Panc1 (cell line): ENCODE measurements around the gene RCSD1. TPM values are rescaled to one million over a fixed set of nuclear protein-coding genes. Genes with fewer than 3 reads are reported as not detected.
A peak's percentile ranks its signal among the peaks of the same experiment; 100 is the strongest.

Experiments used
- ATAC-seq: fragments of 200-7000 bp; cut with Tn5 transposase; 2 replicates; pipeline ENCODE4 v1.9.1; 2020; ENCODE audit warnings: mild to moderate bottlenecking, moderate library complexity
- BruUV-seq: library from RNA; stranded (reverse); fragments of 400-500 nt; replicated peaks from 2 replicates; lab custom pipeline; 2021; lab: Mats Ljungman, UMichigan
- CTCF ChIA-PET: fragments of 300-600 bp; sonication (Branson Sonifier 250); formaldehyde crosslinking; loops from one replicate; lab custom pipeline; 2022; ENCODE audit warnings: antibody characterized with exemption; lab: Charles Lee
- POLR2A ChIA-PET: fragments of 300-600 bp; sonication (Branson Sonifier 250); formaldehyde crosslinking; loops from one replicate; lab custom pipeline; 2022; ENCODE audit warnings: antibody characterized with exemption; lab: Charles Lee
- DNase-seq: peaks from one replicate; pipeline ENCODE4 v3.0.0-alpha.2; 2010; ENCODE audit warnings: low read depth, low spot score
- H3K27ac ChIP-seq: 2 replicates; pipeline ENCODE4 v1.5.1; 2011; ENCODE audit warnings: mild to moderate bottlenecking, low read length, inconsistent platforms
- H3K27me3 ChIP-seq: fragments of 200-500 bp; sonication (Bioruptor generic); 2 replicates; pipeline ENCODE4 v1.6.0; 2014; ENCODE audit warnings: low read length, inconsistent platforms; ENCODE audit not compliant: control insufficient read depth, insufficient read depth
- H3K36me3 ChIP-seq: fragments of 200-500 bp; sonication (Bioruptor generic); 2 replicates; pipeline ENCODE4 v1.5.1; 2014; ENCODE audit warnings: inconsistent platforms, mild to moderate bottlenecking, low read length, moderate library complexity; ENCODE audit not compliant: control insufficient read depth, insufficient read depth
- H3K4me1 ChIP-seq: 2 replicates; pipeline ENCODE4 v1.5.1; 2011; ENCODE audit warnings: inconsistent platforms, mild to moderate bottlenecking, low read length, moderate library complexity; ENCODE audit not compliant: control insufficient read depth, insufficient read depth
- H3K4me3 ChIP-seq, 2 experiments: 2 replicates each; pipeline ENCODE4 v1.5.1; 2011 to 2012; ENCODE audit warnings: low read depth in 2 of 2, low read length in 2 of 2, mild to moderate bottlenecking in 2 of 2, inconsistent platforms in 1 of 2, moderate library complexity in 1 of 2
- H3K9me3 ChIP-seq: fragments of 200-500 bp; sonication (Bioruptor generic); 2 replicates; pipeline ENCODE4 v1.5.1; 2014; ENCODE audit warnings: low read depth, mild to moderate bottlenecking, inconsistent platforms, low read length, moderate library complexity; ENCODE audit not compliant: control insufficient read depth, insufficient read depth
- POLR2AphosphoS5 ChIP-seq: IDR thresholded peaks from 2 replicates; pipeline ENCODE4 v1.6.1; 2012; ENCODE audit warnings: mild to moderate bottlenecking, low read depth, low read length, moderate library complexity
- REST ChIP-seq, 2 experiments: IDR thresholded peaks; 2 replicates each; pipeline ENCODE4 v1.6.1; 2011 to 2012; ENCODE audit warnings: low read depth in 2 of 2, control low read depth in 1 of 2, low read length in 1 of 2, mild to moderate bottlenecking in 1 of 2, moderate library complexity in 1 of 2; ENCODE audit not compliant: insufficient read depth in 1 of 2
- SIN3A ChIP-seq: IDR thresholded peaks from 2 replicates; pipeline ENCODE4 v1.6.1; 2012; ENCODE audit warnings: low read depth, mild to moderate bottlenecking, low read length, moderate library complexity, borderline replicate concordance; ENCODE audit not compliant: insufficient read depth
- TCF7L2 ChIP-seq: IDR thresholded peaks from 2 replicates; pipeline ENCODE4 v1.6.1; 2011; ENCODE audit warnings: mild to moderate bottlenecking, low read depth, low read length, inconsistent platforms
- in situ Hi-C: cut with HindIII; loops from 2 replicates; pipeline ENCODE4 v1.10.0; 2016; ENCODE audit warnings: low sequenced_read_pairs, low pct_unique_long_range_greater_than_20kb
- intact Hi-C: fragments of 100-400 bp; cut with micrococcal nuclease; formaldehyde crosslinking; loops from one replicate; pipeline ENCODE4 v1.10.0; 2022; ENCODE audit not compliant: unreplicated experiment
- total RNA-seq: library from RNA; stranded (reverse); gene quantifications from one replicate; pipeline ENCODE4 v1.2.1, GENCODE V29; 2021; ENCODE audit not compliant: unreplicated experiment
- TF ChIP-seq, protein P1 (sequence below): fragments of 450-650 bp; IDR thresholded peaks from 2 replicates; pipeline ENCODE4 v1.5.1; 2017; ENCODE audit warnings: mild to moderate bottlenecking

RCSD1 gene
- total RNA-seq, 1 experiment from 2014 or later, result 1.4 TPM

DNA sequence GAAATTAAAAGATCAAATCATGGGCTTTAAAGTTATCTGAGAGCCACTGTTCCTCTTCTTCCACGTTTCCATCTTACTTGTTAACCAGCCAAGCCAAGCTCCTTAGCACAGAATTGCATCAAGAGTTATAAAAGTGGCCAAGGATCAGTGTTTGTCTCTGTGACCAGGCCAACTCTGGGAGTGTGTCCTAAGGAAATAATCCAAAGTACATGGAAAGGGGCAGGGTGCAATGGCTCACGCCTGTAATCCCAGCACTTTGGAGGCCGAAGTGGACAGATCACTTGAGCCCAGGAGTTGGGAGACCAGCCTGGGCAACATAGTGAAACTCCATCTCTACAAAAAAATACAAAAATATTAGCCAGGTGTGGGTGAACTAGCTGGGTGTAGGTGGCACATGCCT lies 81.8 kb downstream of the RCSD1 start:
- H3K4me1 ChIP-seq, result peaks cover under 1% of the 10 kb centered on the region; the same call in 1 of the 2 replicates
- no TSS peak for BruUV-seq
- DNase-seq (no peak), ATAC-seq (no peak)
- in situ Hi-C loops (no loop called here), intact Hi-C loops (no loop called here)
- H3K4me3 ChIP-seq, result no peak overlapping the region
- H3K36me3 ChIP-seq, result no peaks in the 10 kb centered on the region
- POLR2A ChIA-PET, result no interaction called here
- no peak overlapping the region for H3K27ac ChIP-seq
- no peaks in the 10 kb centered on the region for H3K9me3 ChIP-seq
- CTCF ChIA-PET, result no interaction called here
- H3K27me3 ChIP-seq, result no peaks in the 10 kb centered on the region; the same call in 1 of the 2 replicates
- TF ChIP-seq, protein P1, sequence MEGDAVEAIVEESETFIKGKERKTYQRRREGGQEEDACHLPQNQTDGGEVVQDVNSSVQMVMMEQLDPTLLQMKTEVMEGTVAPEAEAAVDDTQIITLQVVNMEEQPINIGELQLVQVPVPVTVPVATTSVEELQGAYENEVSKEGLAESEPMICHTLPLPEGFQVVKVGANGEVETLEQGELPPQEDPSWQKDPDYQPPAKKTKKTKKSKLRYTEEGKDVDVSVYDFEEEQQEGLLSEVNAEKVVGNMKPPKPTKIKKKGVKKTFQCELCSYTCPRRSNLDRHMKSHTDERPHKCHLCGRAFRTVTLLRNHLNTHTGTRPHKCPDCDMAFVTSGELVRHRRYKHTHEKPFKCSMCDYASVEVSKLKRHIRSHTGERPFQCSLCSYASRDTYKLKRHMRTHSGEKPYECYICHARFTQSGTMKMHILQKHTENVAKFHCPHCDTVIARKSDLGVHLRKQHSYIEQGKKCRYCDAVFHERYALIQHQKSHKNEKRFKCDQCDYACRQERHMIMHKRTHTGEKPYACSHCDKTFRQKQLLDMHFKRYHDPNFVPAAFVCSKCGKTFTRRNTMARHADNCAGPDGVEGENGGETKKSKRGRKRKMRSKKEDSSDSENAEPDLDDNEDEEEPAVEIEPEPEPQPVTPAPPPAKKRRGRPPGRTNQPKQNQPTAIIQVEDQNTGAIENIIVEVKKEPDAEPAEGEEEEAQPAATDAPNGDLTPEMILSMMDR, result no peak
- TF ChIP-seq REST (IDR thresholded peaks at IDR 0.05; ENCODE audit: insufficient read depth in 1 of 2, low read depth in 2 of 2, low read length in 1 of 2), result no peak
- TF ChIP-seq SIN3A, result no peak
- no peak for TF ChIP-seq TCF7L2
- no peak for TF ChIP-seq POLR2AphosphoS5

- intact Hi-C loops (no loop called here), in situ Hi-C loops (no loop called here)
- ChIA-PET CTCF (interaction anchor here (0.6 kb wide), 1 partner anchor 658 kb away, joined by 4 read pairs; no protein-coding TSS in a partner anchor), POLR2A (interaction anchor here (0.6 kb wide), 3 partner anchors 105 to 493 kb away, joined by 3 to 5 read pairs (median 4); no protein-coding TSS in a partner anchor)
- BruUV-seq, result no TSS peak
- no peak for TF ChIP-seq REST (IDR thresholded peaks at IDR 0.05; ENCODE audit: insufficient read depth in 1 of 2, low read depth in 2 of 2, low read length in 1 of 2)
- no peak for TF ChIP-seq POLR2AphosphoS5
- TF ChIP-seq, protein P1, result no peak
- TF ChIP-seq TCF7L2, result no peak
- TF ChIP-seq SIN3A, result no peak
- Histone ChIP-seq H3K4me1 (peaks cover 6% of the 10 kb centered on the region; the same call in 1 of the 2 replicates), H3K9me3 (no peaks in the 10 kb centered on the region), H3K4me3 (peak overlapping the region; percentile 92 to 94), H3K36me3 (no peaks in the 10 kb centered on the region), H3K27me3 (no peaks in the 10 kb centered on the region), H3K27ac (peak overlapping the region; percentile 92)
- ATAC-seq, result 0 out of 2 replicates have a peak, but pooled peaks have one; percentile 2
- no peak for DNase-seq
These were observed 83.5 kb downstream of the RCSD1 start for GRCh38 chr1:167713330-167714081.
